OCI-M1 (cell line): ENCODE results near the gene EYA2.

Source experiments
- DNase-seq: peaks from one replicate; lab custom pipeline; 2025; lab: John Stamatoyannopoulos, UW

EYA2 gene

DNA sequence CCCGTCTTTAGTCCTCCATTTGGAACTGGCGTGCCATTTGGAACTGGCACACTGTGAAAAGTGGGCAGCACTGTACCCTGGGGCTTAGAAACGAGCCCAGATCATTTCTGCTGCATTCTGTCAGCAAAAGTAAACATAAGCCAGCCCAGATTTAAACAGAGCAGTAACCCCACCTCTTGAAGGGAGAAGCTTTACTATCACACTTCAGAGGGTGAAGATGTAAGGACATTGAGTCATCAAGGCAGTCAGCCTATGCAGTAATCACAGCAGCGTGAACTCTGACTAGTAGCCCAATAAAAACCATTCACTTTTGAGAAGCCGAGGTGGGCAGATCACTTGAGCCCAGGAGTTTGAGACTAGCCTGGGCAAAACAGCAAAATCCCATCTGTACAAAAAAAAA, 216.9 kb downstream of the EYA2 start:
- DNase-seq = no peak

DNA sequence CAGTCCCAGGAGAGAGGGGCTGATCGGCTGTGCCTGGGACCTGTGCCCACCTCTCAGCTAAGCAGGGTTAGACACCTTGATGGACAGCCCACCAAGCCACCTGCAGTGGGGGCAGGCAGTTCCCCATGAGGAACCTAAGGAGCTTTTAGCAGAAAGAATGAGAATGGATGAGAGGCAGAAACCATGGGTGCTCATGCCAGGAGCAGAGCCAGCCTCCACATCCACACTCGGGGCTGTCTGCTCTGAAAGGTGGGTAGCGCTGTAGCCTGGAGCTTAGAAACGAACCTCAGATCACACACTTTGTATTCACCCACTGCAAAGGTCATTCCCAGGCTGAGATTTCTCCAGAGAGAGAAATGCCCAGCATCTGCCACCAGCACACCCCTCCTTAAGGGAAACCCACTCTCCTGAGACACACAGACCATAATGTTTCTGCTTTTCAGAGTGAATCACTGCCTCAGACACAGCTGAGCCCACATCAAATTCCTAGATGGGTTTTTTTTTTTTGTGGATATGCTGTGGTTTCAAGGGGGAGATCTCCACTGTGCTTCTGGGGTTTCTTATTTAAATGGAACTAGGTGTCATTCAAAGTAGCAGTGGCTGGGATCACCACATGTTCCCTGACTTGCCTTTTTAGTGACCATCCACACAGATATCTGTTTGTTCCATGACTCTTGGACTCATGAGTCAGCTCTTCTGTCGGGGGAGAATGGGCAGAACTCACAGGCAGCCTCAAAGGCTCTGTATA, 218.9 kb downstream of the EYA2 start:
- DNase-seq = peak; percentile 32

GRCh38 chr20:47115694-47116093, 221.1 kb downstream of the EYA2 start:
- no peak for DNase-seq

DNA sequence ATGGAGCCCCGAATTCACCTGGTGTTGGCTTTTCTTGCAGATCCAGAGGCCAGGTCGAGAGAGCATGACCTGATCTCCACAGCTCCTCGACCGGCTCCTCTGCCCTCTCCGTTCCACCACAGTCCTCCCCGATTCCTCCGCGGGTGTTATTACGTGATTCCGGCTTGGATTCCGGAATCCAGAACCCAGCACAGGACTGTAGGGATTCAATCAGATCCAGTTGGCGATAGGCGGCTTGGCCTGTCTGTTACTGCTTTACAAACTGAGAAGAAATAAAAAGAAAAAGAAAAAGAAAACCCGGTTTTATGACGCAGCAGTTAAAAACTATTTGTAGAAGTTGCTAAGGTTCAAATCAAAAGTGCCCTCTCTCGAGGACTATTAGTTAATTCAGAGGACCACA, 222.7 kb downstream of the EYA2 start:
- DNase-seq = no peak

DNA sequence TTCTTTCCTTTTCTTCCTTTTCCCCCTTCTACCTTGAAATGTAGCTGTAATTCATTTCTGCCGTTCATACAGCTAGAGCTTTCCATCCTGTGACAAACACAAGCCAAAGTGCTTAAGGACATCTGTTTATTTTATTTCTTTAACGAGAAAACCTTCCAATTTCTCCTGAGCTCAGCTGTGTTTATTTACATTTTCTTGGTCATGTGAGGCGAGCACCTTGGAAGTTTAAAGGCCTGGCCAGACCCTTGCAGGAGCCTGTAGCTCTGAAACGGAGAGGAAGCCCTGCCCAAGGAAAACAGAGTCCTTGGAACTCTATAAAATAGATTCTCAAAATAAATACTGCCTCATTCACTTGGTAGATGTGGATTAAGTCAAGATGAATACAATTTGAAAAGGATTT, 223.1 kb downstream of the EYA2 start:
- DNase-seq = no peak

DNA sequence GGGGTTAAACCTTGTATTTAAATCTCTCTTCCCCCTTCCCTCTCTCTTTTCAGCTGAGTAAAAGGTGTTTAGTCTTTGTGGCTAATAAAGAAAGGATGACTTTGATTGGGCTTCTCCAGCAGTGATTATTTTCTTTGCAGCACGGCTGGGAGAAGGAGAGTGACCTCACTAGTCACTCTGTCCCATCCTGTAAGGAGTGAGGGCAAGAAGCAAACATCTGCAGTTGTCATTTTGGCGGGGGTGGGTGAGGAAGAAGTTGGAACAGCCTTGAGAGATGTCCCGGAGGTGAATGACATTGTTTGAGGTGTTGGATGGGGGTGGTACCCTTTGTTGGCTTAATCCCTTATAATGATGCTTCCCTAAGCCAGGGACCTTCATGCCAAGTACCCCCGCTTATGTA, 223.6 kb downstream of the EYA2 start:
- DNase-seq = no peak

- no peak for DNase-seq
Observed at GRCh38 chr20:47118641-47119040, 224.0 kb downstream of the EYA2 start.

DNA sequence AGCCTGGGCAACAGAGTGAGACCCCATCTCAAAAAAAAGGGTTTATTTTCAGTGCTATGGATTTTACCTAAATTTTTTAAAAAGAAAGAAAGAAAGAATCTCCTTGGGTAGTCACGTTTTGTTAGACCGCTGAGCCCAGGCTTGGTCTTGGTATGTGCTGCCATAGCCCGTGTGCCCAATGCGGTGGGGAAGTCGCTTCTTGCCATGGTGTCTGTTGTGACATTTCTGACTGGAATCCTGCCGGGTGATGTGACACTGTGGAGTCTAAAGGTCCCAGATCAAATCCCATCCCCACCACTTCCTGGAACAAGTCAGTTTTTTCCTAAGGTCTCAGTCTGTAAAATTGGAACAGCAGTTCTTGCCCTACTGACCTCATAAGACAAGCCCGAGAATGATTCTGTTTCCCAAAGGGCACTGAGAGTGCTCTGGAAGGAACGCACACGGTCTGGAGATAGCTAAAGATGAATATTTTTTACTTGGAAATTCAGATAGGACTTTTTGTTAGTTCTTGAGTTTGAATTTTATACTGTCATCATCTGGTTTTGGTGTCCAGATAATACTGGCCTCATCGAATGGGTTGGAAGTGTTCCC, 225.8 kb downstream of the EYA2 start:
- no peak for DNase-seq

GRCh38 chr20:47122560-47122959, 227.9 kb downstream of the EYA2 start:
- no peak for DNase-seq

DNA sequence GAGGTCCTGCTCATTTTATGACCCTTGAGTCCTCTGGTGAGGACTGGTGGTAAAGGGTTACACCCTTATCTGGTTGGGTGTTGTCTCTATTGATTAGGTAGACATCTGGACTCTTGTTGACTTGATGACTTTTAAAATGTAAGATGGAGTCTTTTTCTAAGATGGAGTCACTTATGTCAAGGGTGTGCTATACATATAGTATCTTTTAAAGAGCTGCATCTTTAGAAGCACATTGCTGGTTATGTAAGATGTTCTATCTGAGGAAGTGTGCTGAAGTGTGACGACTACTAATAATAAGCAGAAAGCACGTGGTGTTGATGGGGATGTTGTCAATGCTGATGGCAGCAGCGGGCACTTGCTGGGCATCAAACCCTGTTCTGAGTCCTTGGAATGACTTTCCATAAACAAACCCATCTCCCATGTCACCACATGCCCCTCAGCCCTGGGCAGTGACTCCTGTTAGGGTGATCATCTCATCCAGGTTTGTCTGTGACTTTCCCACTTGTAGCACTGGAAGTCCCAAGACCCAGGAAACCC, 229.6 kb downstream of the EYA2 start:
- DNase-seq = peak; percentile 41

GRCh38 chr20:47125508-47125757, 230.8 kb downstream of the EYA2 start:
- DNase-seq = no peak

DNA sequence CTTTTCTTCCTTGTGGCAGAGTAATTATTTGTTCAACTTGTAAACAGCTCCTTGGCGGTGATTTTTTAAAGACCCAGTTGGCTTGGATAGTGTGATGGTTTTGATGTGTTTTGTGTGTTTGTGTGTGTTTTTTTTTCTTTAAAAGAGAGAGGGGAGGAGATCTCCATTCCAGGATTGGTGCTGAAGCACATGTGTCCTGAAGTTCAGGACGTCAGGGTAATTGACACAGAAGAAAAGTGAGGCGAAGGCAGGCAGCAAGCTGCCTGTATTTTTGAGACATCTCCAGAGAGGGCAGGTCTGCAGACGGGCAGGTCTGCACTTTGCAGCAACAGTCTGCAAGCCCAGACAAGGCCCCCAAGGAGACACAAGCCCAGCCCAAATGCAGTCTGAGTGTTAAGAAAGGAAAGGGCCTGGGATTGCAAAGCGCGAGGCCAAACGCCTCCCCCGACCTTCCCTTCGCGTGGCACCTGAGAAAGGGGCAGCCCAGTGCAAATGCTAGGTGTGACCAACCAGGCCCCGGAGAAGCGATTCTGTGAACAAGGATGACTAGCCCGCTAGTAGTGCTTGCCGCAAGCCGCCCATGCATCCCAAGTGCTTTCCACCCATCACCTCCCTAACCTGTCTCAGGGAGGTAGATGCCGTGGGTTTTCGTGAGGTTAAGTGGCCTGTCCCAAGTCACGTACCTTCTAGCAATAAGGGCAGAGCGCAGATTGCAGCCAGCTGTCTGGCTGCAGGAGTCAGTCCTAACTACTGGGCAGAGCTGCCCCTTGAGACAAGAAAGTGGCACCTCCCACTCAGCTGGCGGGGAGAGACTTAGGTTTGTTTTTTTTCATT, 231.3 kb downstream of the EYA2 start:
- DNase-seq = no peak

DNA sequence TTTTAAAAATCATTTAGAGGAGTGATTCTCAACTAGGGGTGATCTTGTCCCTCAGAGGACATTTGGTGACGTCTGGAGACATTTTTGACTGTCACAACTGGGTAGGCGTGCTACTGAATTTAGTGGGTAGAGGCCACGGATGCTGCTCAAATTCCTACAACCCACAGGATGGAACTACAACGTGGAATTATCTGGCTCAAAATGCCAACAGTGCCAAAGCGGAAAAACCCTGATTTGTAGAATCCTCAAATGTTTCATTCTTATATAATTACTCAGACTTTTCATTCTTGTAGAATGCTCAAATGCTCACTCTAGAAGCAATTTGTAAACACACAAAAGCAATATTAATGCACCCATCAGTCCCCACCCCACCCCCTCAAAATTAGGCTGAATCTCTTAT, 232.1 kb downstream of the EYA2 start:
- no peak for DNase-seq

- DNase-seq = no peak
Observed at GRCh38 chr20:47127546-47127945, 232.9 kb downstream of the EYA2 start.

DNA sequence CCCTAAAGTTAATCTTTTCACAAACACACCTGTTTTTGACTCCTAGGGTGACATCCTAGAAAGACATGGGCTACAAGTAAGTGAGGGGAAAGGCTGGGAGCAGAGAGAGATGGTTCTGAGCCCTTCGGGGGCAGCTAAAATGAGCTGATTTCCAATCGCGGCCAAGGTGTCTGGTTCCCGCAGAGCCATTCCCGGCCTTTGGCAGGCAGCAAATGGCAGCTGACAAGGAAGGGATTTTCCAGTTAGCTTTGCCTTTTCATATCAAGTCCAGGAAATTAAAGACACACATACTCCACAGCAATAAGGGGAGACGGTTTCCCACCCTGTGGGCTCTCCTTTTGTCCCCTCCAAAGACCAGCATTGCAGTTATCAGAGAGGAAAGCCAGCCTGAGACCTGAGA, 233.4 kb downstream of the EYA2 start:
- no peak for DNase-seq

GRCh38 chr20:47129306-47129705, 234.7 kb downstream of the EYA2 start:
- no peak for DNase-seq

- DNase-seq = no peak
Observed at GRCh38 chr20:47133809-47134456, 239.3 kb downstream of the EYA2 start.

DNA sequence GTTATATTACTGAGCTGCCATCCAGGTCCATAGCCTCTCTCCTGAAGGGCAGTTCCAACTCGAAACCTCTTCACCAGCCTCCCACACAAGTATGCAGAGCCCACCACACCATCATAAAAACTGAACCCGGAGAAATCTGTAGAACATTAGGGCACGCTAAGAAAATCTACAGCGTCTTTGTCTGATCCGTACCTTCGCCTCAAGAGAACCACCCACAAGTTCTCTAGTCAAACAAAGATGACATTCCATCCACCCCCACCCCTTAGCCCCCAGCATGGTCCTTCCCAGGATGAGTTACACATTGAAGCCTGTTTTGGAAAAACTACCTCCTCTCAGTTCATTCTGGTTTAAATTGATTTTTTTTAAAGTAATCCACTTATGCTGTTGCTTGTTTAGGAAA, 242.1 kb downstream of the EYA2 start:
- no peak for DNase-seq

DNA sequence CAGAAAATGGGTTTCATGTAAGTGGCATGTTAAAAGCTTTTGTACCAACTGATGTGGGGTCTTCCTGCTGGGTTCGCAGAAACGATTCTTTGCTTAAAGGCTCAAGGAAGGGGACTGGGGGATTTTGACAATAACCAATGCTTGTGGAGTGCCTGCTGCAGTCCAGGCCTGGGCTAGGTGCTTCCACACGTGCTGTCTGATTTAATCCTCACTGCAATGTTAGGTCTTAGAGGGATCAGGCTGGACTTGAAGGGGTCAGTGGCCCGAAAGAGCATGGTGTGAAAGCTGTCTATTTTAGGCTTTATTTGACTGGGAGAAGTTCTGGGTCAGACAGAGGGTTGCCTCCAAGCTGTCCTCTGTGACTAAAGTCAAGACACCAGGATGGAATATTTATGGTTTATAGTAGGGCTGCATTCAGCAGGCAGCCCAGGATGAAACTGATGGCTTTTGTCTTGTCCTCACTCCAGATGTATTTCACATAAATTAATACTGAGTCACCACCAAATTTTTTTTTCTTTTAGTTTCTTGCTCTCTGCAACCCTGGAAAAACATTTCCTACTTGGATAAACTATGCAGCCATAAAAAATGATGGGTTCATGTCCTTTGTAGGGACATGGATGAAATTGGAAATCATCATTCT, 242.7 kb downstream of the EYA2 start:
- no peak for DNase-seq

DNA sequence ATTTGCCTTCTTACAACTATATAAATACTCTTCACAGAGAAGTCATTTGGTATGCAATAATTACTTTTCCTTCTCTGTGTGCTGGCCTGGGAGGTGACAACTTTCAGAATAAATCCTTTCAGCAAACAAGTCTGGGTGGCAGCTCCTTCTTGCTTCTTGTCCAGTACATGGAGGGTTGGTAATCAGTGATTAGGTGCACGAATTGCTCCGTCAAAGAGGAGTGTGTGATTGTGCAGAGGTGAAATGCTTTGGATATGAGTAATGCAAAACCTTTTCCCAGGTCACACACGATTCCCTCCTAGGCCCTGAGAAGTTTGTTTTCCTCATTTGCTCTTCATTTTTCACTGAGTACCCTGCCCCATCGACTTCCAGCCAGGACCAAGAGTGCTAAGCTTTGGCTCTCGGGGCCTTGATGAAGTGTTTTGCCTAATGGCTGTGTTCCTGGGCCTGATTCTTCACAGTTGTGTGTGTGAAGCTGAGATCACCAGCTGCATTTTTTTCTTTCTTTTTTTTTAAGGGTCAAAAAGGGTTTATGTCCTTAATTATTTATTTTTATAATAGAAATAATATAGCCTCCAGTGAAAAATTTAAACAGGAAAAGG, 245.4 kb downstream of the EYA2 start:
- no peak for DNase-seq

- no peak for DNase-seq
Observed at GRCh38 chr20:47141350-47141921, 246.8 kb downstream of the EYA2 start.
